Loucy (cell line): ENCODE results near the gene DNLZ.

Experiments used
- EZH2phosphoT487 ChIP-seq: fragments of 200-600 bp; IDR thresholded peaks from 2 replicates; pipeline ENCODE4 v1.6.1; 2018; ENCODE audit warnings: antibody characterized with exemption, mild to moderate bottlenecking, moderate library complexity, borderline replicate concordance
- TF ChIP-seq, protein P1 (sequence below): fragments of 200-600 bp; sonication (generic); conservative IDR thresholded peaks from 2 replicates; pipeline ENCODE4 v1.5.1; 2014; ENCODE audit warnings: mild to moderate bottlenecking, antibody characterized with exemption, low read length

DNA sequence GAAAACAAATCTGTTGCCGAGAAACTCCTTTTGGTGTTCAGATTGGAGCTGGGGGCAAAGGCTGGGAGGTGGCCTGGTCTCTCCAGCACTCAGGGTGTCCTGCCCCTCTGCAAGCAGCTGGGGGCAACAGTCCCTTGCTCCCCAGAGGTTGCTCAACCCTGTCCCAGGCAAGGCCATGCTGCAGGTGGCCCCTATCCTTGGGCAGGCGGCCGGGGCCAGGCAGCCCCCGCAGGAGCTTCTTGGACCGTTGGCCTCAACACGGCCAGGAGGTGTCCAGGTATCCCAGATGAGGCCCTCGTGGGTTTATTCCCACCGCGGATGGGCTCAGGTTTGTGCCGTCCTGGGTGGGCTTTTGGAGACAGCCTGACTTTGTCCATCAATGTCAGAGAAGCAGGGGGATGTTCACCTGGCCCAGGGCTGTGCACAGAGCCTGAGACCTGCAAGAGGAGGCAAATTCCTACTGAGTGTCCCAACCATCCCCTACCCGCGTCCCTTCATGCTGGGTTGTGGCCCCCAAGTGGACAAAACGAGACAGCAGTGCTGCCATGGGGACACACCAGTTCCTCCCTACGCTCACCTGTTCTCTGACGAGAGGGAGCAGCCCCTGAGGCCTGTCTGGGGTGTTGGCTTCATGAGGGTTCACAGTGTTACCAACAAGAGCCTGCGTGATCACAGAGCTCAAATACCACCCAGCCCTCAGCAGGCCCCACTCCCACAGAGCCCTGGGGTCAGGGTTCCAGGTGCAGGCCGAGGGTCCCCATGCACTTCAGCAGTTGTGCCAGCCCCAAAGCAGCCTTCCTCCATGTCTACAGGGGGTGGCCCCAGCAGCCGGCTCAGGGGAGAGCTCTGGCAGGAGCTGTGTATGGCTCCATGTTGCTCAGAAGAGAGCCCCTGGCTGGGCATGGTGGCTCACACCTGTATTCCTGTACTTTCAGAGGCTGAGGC lies 50.2 kb downstream of the DNLZ start:
- TF ChIP-seq, protein P1, sequence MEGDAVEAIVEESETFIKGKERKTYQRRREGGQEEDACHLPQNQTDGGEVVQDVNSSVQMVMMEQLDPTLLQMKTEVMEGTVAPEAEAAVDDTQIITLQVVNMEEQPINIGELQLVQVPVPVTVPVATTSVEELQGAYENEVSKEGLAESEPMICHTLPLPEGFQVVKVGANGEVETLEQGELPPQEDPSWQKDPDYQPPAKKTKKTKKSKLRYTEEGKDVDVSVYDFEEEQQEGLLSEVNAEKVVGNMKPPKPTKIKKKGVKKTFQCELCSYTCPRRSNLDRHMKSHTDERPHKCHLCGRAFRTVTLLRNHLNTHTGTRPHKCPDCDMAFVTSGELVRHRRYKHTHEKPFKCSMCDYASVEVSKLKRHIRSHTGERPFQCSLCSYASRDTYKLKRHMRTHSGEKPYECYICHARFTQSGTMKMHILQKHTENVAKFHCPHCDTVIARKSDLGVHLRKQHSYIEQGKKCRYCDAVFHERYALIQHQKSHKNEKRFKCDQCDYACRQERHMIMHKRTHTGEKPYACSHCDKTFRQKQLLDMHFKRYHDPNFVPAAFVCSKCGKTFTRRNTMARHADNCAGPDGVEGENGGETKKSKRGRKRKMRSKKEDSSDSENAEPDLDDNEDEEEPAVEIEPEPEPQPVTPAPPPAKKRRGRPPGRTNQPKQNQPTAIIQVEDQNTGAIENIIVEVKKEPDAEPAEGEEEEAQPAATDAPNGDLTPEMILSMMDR, result no peak
- no peak for TF ChIP-seq EZH2phosphoT487
